GM19463 (cell line): ENCODE data around the gene DIAPH2.

ENCODE experiments used
- ATAC-seq: cut with Tn5 transposase; IDR thresholded peaks from one replicate; pipeline ENCODE4 v1.9.1; 2021; ENCODE audit warnings: mild to moderate bottlenecking, moderate library complexity; ENCODE audit not compliant: unreplicated experiment

Gene DIAPH2

DNA sequence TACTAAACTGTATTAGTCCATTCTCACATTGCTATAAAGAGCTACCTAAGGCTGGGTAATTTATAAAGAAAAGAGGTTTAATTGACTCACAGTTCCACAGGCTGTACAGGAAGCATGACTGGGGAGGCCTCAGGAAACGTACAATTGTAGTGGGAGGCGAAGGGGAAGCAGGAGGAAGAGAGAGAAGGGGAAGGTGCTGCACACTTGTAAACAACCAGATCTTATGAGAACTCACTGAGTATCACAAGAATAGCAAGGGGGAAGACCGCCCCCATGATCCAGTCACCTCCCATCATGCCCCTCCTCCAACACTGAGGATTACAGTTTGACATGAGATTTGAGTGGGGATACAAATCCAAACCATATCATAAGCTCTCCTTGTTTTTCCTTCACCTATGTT lies 239.9 kb downstream of the DIAPH2 start:
- ATAC-seq: no peak

DNA sequence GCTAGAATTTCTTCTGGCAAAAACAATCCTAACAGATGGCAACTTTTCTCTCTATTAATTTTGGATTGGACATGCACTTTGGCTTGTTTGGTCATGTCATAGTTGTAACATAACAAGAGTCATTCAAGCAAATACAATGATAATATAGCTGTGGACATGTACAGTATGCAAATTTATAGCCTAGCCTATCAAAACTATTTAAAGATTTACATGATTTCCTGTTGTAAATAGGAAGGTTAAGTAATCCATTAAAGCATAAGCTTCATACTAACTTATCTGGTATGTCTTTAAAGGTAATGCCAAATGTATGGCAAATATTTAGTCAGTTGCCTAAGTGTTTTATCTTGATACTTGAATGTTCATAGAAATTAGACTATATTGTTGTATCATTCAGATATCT lies 244.4 kb downstream of the DIAPH2 start:
- ATAC-seq: no peak

GRCh38 chrX:96957718-96958117 lies 273.1 kb downstream of the DIAPH2 start:
- no peak for ATAC-seq

GRCh38 chrX:96971812-96972211 lies 287.2 kb downstream of the DIAPH2 start:
- no peak for ATAC-seq

GRCh38 chrX:96978906-96979305 lies 294.3 kb downstream of the DIAPH2 start:
- no peak for ATAC-seq

DNA sequence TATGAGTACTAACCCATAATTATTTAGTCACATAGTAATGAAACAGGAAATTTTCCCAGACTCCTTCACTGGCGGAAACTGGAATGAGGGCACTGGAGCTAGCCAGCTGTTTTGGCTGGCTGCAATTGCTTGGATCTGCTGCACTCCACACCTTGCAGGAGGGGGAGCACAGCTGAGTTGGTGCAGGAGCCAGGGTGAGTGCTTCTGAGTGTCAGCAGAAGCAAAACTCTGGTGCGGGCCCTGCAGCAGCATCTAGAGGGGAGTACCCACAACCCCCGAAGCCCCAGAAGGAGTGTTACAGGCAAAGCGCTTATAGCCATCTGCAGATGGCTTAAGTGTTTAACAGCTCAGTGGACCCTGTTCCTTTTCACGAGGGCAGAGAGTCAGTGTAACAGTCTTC lies 295.1 kb downstream of the DIAPH2 start:
- no peak for ATAC-seq

GRCh38 chrX:96982161-96982560 lies 297.5 kb downstream of the DIAPH2 start:
- no peak for ATAC-seq

DNA sequence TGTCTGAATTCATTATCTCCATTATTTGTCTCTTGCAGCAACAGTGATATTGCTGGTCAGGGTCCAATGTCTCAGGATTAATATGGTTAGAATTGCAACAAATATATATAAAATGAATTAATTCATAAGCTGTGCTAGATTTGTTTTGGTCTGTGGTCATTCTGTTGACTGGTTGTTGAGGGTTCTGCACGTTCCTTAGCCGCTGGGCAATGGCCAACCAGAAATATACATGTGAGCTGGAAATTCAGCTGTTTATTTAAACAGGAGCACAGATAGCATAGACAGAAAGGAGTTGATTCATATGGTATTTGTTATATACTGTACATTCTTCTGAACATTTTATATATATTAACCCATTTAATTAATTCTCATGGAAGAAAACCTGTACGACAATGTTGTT lies 299.9 kb downstream of the DIAPH2 start:
- ATAC-seq: no peak

GRCh38 chrX:96985046-96985445 lies 300.4 kb downstream of the DIAPH2 start:
- ATAC-seq: no peak

- ATAC-seq: no peak
Measured at GRCh38 chrX:96987228-96987627, 302.6 kb downstream of the DIAPH2 start.

DNA sequence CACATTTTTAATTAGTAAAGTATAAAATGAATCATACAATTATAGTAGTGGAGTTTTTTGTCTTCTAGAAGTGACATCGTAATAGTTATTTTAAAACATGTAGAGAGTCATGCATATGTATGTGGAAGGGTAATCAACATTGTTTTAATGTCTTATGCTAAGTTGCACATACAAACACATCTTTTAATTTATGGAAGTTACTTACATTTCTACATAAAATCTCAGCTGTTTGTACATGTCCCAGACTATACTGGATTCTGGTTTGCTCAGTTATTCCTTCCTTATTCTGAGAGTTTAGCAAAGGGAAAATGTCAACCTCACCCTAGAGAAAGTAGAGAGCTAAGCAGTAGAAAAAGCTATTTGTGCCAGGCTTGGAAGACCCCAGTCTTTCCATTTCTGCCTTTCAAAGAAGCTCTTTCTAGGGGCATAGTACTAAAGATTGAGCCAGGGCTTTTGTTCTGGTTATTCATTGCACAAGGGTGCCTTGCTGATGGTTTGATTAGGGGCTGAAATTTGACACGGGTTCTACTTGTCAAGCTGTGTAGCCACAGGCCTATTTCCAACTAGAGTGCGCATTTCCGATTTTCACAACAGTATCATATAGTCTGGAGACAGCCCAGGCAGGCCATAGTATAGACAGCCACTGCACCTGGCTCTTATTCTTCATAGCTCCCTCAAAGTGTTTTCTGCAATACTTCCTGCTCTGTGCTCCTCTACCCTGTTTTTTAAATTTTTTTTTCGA lies 305.4 kb downstream of the DIAPH2 start:
- no peak for ATAC-seq

DNA sequence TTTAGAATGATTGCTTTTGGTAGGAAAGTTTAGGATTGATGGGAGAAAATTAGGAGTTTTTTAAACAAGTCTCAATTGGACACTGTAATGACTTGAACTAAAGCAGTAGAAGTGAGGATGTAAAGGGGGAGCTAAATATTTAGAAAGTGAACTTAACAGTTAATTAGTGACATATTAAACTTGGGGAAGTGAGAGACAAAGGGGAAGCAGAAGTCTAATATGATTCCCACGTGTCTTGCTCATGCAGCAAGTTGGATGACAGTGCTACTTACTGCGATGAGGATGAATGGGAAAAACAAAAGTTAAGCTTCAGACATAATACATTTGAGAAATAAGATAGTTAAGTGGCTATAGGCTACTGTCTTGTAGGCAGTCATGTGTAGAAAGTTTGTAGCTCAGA lies 309.5 kb downstream of the DIAPH2 start:
- ATAC-seq: no peak

- no peak for ATAC-seq
Measured at GRCh38 chrX:96997196-96997595, 312.6 kb downstream of the DIAPH2 start.

DNA sequence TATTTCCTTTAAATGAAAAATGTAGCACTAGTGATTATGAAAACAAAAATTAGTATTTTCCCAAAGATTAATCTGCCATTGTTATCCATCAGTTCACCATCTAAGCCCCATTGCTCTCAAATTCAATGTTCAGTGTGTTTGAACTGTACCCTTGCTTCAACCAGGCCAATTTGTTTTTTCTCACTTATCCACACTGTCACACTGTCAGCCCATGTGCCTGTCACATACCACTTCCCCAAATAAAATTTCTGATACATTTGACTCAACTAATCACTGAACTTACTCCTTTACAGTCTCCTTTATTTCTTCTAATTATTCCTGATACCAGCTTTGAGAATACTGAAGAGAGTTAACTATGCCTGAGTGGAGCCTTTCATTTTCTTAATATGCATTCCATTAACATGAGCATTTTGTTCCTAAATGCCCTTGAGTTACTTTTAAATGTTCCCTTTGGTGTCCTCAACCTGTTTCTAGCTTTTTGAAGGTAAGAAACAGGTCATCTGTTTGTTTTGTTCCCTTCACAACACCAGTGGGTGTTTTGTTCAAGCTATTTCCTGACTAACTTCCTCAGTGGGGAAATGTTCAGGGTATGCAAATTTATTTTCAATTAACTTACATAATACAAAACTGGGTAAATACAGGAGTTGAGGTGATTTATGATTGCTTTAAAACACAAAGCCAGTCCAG lies 316.2 kb downstream of the DIAPH2 start:
- no peak for ATAC-seq

DNA sequence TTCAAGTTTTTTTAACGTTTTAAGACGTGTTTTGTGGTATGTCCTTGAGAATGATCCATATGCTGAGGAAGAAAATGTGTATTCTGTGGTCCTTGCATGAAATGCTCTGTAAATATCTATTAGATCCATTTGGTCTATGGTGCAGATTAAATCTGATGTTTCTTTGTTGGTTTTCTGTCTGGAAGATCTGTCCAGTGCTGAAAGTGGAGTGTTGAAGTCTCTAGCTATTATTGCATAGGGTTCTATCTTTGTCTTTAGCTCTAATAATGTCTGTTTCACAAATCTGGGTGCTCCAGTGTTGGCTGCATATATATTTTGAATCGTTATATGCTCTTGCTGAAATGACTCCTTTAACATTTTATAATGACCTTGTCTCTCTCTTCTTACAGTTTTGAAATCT lies 321.5 kb downstream of the DIAPH2 start:
- no peak for ATAC-seq

DNA sequence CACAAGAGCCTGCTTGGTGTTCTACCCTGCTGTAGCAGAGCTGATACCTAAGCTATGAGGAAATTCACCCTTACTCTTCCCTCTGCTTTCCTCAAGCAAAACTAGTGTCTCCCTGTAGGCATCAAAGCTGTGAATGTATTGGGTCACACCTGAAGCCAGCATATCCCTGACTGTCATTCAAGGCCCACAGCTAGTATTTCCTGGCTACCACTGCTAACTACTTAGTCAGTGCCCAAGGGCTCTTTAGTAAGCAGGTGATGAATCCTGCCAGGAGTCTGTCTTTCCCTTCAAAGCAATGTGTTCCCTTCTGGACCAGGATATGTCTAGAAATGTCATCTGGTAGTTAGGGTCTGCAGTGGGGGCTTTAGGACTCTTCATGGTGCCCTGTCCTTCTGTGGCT lies 324.7 kb downstream of the DIAPH2 start:
- ATAC-seq: no peak

DNA sequence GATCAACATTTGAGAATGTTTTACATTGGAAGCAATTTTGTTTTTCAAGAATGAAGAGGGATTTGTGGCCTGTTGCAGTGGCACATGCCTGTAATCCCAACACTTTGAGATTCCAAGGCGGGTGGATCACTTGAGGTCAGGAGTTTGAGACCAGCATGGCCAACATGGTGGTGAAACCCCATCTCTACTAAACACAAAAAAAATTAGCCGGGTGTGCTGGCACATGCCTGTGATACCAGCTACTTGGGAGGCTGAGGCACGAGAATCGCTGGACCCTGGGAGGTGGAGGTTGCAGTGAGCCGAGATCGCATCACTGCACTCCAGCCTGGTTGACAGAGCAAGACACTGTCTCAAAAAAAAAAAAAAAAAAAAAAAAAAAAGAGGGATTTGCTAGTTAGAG lies 326.9 kb downstream of the DIAPH2 start:
- no peak for ATAC-seq

DNA sequence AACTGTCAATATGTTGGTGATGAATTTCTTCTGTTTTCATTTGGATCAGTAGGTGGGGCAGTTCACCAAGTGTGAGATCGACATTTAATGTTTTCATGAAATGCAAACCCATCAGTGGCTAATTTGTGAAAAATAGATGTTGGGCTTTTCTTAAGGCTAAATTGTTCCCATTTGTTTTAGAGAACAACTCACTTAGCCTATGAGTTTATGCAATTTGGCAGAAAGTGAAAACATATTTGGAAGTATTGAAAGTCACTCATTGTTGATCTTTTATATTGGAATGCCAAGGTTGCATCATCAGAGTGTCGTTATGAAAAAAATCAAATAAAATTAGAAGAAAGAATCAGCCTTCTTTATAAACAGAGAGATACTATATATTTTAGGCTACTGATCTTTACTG lies 331.5 kb downstream of the DIAPH2 start:
- no peak for ATAC-seq

- ATAC-seq: no peak
Measured at GRCh38 chrX:97021680-97022079, 337.0 kb downstream of the DIAPH2 start.

DNA sequence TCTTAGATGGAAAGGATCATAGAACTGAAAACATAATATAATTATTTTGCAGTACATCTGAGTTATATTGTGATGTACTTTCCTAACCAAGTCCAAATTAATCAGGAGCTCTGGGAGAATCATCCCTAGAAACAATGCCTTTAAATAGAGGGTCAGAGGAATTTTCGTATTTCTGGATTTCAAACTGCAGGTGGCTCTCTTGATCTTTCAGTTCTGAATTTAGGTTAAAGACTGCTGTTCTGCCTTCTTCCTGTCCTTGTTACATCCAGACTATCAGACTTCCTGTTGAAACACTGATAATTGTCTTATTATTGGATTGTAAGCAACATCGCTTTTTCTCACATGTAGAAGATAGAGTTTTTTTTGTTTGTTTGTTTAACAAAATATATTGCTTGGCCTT lies 341.8 kb downstream of the DIAPH2 start:
- no peak for ATAC-seq

GRCh38 chrX:97027384-97027922 lies 342.8 kb downstream of the DIAPH2 start:
- ATAC-seq: no peak

GRCh38 chrX:97030463-97030862 lies 345.8 kb downstream of the DIAPH2 start:
- no peak for ATAC-seq
